H54 (cell line): ENCODE data around the gene ELP1.
"Not testable (repeated sequence)": the region's sequence is repeated elsewhere in the genome, so short reads cannot be mapped to it uniquely, and the experiment has no call there.

ENCODE experiments used
- DNase-seq: peaks from one replicate; pipeline ENCODE4 v3.0.0; 2011; ENCODE audit warnings: low spot score, mixed read lengths; ENCODE audit not compliant: insufficient read length
- FAIRE-seq: peaks from 3 replicates; lab custom pipeline; 2011; peaks lifted over from hg19 to GRCh38; lab: Jason Lieb, UNC
- POLR2A ChIP-seq: IDR thresholded peaks from 2 replicates; pipeline ENCODE4 v1.6.1; 2011; ENCODE audit warnings: low read depth, mild to moderate bottlenecking, low read length

The ELP1 gene

DNA sequence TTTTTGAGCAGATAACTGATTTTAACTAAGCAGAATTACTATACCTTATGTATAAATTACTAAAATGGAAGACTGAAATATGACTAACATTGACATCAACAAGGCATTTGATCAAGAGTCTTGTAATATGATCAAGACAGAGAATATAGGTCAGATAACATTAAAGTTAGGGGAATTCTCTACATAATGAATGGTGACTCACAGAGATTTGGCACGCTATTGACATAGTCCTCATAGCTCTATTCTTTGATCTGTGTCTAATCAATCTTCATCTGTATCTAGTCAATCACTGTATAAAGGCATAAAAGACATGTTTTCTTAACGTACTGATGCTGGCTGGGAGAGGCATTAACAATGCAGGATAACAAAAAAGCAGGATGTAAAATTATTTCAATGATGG is 17.7 kb upstream of the ELP1 start:
- DNase-seq, result no peak
- FAIRE-seq, result peak; percentile 89
- TF ChIP-seq POLR2A, result no peak

GRCh38 chr9:108950168-108950567 is 16.2 kb upstream of the ELP1 start:
- DNase-seq (no peak), FAIRE-seq (peak; percentile 90)
- TF ChIP-seq POLR2A, result no peak

DNA sequence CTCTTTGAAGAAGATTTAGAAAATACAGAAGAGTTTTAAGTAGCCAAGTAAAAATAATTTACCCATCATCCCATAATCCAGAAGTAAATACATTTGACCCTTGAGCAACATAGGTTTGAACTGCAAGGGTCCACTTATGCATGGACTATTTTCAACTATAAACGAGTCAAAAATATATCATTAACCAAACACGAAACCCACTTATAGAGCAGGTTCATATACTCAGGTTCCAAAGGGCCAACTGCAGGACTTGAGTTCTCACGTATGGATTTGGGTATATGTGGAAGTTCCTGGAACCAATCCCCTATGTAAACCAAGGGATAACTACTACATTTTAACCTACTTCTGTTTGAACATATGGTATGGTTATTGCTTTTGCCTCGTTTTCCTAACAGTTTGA is 6.1 kb upstream of the ELP1 start:
- no peak for DNase-seq
- FAIRE-seq, result peak; percentile 92
- no peak for TF ChIP-seq POLR2A

- TF ChIP-seq POLR2A, result no peak
- DNase-seq (no peak), FAIRE-seq (no peak)
Observed at GRCh38 chr9:108937561-108938305, 3.8 kb upstream of the ELP1 start.

- TF ChIP-seq POLR2A, result peak; percentile 74
- FAIRE-seq (peak; percentile 57), DNase-seq (peak; percentile 95)
Observed at GRCh38 chr9:108934323-108934893, 484 bp upstream of the ELP1 start, which contains the start of gene ABITRAM. Gene ABITRAM (plus strand): TSS chr9:108934400. CDS start chr9:108934487, 87 bp downstream.

DNA sequence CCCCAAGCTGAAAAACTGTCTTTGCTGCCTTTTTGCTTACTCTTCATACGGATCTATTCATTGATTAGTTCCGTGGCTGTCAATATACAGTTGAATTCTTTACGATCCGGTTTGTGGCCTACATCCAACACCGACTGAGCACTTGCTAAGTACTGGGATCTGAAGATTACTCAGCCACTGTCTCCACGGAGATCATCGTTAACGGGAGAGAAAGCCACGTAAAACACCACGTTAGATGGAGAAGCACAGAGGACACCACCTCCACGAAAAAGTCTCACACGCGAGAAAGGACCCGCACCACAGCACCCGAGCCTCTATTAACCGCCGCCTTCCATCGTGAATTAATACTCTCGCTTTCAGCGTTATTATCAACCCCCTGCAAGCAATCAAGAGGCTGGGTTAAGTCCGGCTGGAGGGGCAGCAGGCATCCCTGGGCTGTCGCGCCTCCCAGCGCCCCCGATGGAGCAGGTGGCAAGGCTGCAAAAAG is 650 bp downstream of the ELP1 start:
- DNase-seq, result no peak

GRCh38 chr9:108928386-108928785 is 5.5 kb downstream of the ELP1 start:
- FAIRE-seq, result no peak
- TF ChIP-seq POLR2A, result no peak
- DNase-seq, result no peak

More for the DNA sequence above, 650 bp downstream of the ELP1 start:
- peak; percentile 74 for FAIRE-seq
- TF ChIP-seq POLR2A, result no peak

DNA sequence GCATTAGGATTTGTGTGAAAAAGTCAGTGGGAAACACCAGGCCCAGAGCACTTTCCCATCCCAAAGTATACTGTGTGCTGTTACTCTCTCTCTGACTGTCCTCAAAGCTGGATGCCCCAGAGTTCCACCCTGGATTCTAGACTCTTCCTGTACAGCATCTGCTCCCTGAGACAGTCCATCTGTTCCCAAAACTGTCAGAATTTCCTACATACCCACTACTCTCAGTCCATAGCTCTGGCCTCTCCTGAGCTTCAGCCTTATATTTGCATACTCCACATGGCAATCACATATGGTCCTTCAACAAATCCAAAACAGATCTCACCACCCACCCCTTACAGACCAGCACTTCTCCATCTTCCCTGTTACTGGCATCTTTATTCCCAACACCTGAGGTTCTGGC is 9.5 kb downstream of the ELP1 start:
- no peak for TF ChIP-seq POLR2A
- FAIRE-seq (no peak), DNase-seq (no peak)

DNA sequence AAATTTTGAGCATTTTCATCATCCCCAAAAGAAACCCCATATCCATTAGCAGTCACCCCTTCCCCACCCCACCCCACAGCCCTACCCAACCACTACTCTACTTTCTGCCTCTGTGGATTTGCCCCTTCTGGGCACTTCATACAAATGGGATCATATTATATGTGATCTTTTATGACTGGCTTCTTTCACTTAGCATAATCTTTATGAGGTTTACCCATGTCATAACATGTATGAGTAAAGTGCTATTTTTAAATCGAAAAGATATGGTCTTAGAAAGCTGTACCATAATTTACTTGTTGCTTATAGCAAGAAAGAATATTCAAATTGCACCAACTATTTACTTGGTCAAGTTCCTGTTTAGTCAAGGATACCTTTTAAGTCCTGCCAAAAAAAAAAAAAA is 12.7 kb downstream of the ELP1 start:
- no peak for FAIRE-seq
- no peak for TF ChIP-seq POLR2A
- DNase-seq, result no peak

GRCh38 chr9:108920401-108920800 is 13.5 kb downstream of the ELP1 start:
- DNase-seq, FAIRE-seq: not testable (repeated sequence)

DNA sequence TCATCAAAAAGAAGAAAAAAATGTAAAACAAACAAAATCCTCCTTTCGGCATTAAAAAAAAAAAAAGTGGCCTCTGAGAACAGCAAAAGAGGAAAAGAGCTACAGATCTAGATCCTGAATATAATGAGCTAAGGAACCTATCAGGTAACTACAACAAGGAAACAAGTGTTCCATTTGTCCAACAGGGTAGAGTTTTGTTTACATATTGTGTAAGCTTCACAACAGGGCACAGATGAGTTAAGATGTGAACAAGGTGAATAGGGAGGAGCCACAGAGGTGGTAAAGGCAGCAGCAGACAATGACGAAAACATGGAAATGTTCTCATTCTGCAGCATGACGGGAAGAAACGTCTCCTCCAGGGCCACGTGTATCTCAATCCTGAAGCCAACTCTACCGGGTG is 14.4 kb downstream of the ELP1 start:
- TF ChIP-seq POLR2A, result no peak

DNA sequence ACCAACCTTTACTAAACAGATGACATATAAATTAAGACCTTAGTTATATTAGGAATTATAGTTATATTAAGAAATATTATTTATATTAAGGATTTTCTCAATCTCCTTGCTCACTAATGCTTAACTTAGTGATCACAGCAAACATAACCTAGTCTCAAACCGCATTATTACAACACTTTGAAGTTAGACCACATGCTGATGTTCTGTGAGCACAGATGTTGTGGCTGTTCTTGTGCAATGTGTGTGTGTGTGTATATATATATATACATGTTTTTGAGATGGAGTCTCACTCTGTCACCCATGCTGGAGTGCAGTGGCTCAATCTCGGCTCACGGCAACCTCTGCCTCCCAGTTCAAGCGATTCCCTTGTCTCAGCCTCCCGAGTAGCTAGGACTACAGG is 20.5 kb downstream of the ELP1 start:
- DNase-seq (no peak), FAIRE-seq (no peak)
- TF ChIP-seq POLR2A, result no peak

More for the DNA sequence above, 14.4 kb downstream of the ELP1 start:
- DNase-seq, result no peak
- peak; percentile 6 for FAIRE-seq

- FAIRE-seq (no peak), DNase-seq (no peak)
- no peak for TF ChIP-seq POLR2A
Observed at GRCh38 chr9:108911820-108912219, 22.1 kb downstream of the ELP1 start.

GRCh38 chr9:108910914-108911313 is 23.0 kb downstream of the ELP1 start:
- FAIRE-seq (no peak), DNase-seq (no peak)
- TF ChIP-seq POLR2A, result no peak

DNA sequence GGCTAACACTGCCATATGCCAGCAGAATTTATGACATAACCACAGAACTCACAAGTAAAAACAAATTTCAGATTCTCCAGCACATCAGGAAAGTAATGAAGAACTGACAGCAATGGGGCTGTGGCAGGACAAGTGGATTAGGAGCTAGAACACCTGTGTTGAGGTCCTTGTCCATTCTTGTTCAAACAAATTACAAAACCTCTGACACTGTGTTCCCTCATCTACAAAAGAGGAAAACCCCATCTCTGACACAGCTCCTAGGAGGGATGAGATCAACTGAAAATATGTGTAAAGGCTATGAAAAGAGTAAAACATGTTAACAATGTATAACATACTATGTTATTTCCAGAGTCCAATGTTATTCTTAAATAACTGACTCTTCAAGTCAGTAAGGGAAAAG is 23.5 kb downstream of the ELP1 start:
- TF ChIP-seq POLR2A, result no peak
- FAIRE-seq (no peak), DNase-seq (no peak)
